Nucleus accumbens (tissue), 56 donors: Measurements from ENCODE around the gene TBC1D10A.

Experiments used
- DNase-seq, 56 donors: peaks; one replicate each; lab custom pipeline; 2025; lab: John Stamatoyannopoulos, UW

Gene TBC1D10A, protein sequence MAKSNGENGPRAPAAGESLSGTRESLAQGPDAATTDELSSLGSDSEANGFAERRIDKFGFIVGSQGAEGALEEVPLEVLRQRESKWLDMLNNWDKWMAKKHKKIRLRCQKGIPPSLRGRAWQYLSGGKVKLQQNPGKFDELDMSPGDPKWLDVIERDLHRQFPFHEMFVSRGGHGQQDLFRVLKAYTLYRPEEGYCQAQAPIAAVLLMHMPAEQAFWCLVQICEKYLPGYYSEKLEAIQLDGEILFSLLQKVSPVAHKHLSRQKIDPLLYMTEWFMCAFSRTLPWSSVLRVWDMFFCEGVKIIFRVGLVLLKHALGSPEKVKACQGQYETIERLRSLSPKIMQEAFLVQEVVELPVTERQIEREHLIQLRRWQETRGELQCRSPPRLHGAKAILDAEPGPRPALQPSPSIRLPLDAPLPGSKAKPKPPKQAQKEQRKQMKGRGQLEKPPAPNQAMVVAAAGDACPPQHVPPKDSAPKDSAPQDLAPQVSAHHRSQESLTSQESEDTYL

DNA sequence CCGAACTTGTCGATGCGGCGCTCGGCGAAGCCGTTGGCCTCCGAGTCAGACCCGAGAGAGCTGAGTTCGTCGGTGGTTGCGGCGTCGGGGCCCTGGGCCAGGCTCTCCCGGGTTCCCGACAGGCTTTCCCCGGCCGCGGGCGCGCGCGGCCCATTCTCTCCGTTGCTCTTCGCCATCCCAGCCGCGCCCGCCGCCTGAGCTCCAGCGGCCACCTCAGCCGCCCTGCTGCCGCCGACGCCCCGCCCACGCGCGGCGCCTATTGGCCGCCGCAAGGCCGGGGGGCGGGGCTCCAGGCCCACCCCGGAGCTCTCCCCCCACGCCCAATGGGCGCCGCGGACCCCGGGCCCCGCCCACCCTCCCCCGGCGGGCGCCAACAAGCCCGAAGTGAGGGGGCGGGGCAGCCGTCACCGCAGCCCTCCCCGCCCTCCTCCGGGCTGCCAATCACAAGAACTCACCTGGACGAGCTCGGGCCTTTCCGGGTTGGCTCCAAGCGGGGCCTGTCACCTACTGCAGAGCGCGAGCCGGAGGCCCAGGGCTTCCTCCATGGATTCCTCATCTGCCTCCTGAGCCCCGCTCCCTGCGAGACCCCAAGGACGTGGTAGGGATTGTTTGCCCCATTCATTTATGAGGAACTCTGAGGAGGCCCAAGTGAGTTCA lies at the start of gene TBC1D10A:
Gene TBC1D10A (minus strand): TSS at position 236 of the 657 bp plus-strand sequence. CDS start 60 bp downstream, at position 176.
- peak in 55 of 56 donors; percentile 24 to 87 (median 72) for DNase-seq

DNA sequence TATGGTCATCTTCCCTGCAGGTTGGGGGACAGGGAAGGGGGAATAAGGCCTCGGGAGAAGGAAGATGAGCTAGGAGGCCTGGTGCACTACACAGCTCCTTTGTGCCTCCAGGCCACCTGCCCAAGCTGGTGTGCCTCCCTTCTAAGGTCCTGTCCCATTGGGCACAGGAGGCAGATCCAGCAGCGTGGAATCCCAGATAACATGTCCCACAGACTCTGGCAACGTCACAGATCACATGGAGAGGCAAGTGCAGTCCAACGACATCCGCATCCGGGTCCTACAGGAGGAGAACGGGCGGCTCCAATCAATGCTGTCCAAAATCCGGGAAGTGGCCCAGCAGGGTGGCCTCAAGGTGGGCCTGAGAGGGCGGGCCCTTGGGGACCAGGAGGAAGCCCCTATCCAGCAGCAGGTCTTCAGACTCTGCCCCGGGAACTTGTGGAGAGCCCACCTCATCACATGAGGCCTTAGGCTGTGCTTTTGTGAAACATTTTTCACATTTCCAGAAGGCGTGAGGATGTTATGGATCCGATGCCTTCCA lies 48.6 kb upstream of the TBC1D10A start:
- DNase-seq: no peak

DNA sequence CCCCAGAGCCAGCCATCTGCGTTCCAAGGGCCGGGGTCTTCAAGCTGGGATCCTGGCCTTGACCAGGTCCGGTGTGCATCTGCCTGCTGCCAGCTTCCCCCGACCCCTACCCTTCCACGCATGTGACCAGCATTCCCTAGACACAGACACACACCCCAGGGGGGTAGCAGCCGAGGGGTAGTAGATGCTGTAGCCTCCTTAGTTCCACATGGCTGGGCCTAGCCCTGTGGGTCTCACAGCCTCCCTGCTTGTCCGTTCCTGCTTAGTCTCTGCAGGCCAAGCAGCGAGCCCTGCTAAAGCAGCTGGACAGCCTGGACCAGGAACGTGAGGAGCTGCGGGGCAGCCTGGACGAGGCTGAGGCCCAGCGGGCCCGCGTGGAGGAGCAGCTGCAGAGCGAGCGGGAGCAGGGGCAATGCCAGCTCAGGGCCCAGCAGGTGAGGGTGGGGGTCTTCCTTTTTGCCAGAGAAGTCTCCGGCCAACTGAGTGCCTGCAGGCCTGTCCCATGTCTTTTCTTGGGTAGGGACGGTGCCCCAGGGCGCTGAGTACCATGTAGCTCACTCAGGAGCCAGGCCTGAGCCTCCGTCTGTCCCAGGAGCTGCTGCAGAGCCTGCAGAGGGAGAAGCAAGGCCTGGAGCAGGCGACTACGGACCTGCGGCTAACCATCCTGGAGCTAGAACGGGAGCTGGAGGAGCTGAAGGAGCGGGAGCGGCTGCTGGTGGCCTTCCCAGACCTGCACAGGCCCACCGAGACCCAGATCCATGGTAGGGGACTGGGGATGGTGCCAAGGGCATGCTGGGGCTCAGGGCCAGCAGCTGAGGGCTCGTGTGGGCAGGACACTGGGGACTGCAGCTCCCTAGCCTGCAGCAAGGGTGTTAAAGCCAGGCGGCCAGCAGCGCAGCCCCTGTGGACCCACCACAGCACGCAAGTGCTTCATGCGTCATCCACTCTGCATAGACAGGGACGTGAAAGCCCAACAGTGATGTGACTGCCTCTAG lies 46.9 kb upstream of the TBC1D10A start:
- DNase-seq: peak in 6 of 56 donors; percentile 6 to 31 (median 15)

DNA sequence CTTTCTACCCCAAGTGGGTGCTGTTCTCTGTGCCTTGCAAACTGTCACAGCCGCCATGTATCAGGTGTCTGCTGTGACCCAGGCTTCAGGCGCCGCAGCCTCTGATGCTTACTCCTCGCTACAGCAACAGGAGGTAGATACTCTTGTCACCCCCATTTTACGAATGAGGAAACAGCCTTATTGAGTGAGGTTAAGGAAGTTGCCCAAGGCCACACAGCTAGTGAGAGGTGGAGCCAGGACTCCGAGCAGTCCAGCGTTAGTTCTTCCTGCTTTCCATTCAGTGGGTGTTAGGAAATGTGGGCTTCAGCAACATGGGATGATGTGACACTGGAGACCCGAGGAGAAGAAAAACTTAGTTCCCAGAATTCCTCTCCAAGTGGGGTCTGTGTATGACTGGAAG lies 46.2 kb upstream of the TBC1D10A start:
- DNase-seq: no peak

DNA sequence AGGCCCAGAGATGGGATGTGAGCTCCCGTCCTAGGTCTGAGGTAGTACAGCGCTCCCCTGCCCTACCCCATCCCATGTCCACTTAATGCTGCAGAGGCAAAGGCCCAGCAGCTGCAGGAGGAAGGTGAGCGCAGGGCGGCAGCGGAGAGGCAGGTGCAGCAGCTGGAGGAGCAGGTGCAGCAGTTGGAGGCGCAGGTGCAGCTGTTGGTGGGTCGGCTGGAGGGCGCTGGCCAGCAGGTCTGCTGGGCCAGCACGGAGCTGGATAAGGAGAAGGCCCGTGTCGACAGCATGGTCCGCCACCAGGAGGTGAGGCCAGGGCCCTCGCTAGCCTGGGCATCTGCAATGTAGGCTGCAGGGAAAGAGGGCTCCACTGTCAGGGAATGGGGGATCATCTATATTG lies 45.2 kb upstream of the TBC1D10A start:
- DNase-seq: no peak

DNA sequence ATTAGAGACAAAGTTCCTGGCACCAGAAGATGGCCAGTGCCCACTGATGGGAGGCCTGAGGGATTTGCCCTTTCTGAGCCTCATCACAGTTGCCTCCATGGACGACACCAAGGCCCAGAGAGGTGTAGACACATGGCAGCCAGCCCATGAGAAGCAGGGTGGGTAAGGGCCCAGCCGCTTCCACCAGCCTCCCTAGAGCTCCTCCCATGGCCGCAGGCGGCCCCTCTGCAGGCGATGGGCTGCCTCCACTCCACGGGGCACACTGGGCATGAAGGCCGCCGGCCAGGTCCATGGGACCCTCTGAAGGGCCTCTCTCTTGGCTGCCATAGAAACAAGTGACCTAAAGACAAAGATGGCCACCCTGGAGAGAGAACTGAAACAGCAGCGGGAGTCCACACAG lies 44.6 kb upstream of the TBC1D10A start:
- DNase-seq: no peak

DNA sequence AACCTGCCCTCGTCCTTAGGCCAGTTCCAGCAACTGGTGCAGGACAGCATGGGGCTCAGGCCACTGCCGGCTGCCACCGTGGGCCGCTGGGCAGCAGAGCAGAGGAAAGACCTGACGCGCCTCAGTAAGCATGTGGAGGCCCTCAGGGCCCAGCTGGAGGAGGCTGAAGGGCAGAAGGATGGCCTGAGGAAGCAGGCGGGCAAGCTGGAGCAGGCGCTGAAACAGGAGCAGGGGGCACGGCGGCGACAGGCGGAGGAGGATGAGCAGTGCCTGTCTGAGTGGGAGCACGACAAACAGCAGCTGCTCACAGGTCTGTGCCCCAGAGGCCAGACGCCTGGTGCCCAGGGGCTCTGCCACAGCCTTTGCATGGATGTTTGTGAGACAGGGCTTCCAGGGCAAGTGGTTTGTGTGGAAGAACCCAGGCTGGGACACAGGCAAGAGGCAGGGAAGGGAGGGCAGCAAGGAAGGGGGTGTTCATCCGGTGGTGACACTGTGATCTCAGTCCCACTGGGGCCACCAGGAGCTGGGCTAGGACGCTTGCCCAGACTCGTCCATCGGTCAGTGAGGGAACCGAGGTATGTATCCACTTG lies 44.0 kb upstream of the TBC1D10A start:
- no peak for DNase-seq

DNA sequence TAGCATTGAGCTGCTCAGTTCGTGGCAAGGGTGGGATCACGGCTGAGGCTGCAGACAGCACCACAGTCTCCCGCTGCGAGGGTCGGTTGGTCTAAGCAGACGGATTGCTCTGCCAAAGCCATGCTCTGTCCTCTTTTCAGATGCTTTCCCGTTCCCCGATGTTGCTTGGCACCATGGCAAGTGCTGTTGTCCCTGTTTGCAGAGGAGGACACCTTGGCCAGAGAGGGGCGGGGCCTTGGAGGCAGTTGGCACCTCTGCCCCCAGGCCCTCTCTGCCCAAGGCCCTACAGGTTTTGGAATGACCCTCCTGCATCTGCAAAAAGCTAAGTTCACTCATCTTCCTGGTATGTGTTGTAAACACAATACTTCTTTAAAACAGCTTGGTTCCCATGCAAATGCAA lies 41.7 kb upstream of the TBC1D10A start:
- DNase-seq: no peak

DNA sequence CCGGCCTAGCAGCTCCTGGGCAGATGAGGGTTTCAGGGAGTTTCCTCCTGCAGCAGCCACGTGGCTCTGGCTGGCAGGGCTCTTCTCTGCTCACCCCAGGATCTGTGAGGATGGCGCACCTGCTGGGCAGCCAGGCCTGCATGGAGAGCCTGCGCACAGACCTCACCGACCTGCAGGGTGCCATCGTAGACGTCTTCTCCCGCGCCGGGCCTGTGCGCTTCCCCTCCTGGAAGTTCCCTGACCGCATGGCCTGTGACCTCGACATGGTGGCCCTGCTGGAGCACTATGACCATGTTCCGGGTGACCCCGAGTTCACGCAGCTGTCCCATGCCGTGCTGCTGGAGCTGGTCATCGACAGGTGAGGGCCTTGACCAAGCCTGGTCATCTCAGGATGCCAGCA lies 39.1 kb upstream of the TBC1D10A start:
- no peak for DNase-seq

DNA sequence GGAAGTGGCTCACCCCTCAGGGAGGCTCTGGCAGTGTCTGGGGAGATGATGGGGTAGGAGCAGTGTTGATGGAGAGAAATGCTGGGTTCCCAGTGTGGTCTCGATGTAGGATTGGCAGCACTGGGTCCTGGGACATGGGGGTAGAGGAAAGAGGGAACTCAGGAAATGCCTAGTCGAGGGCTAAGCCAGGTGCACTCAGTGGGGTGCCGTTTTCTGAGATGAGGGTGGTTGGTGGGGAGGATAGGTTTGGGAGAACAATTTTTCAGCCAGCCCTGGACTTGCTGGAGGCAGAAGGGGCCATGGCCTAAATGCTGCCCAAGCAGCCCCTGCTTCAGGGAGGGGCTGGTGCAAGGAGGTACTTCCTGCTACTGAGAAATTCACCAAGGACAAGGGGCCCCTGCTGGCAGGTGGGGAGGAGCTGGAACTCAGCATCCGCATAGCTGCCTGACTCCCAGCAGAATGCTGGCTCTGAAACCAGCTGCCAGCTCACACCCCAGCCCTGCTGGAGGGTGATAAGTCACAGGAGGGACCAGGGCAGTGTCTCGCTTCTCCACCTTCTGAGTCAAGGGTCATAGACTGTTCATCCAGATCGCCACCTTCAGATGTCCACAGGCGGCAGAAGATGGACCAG lies 36.0 kb upstream of the TBC1D10A start:
- DNase-seq: no peak

DNA sequence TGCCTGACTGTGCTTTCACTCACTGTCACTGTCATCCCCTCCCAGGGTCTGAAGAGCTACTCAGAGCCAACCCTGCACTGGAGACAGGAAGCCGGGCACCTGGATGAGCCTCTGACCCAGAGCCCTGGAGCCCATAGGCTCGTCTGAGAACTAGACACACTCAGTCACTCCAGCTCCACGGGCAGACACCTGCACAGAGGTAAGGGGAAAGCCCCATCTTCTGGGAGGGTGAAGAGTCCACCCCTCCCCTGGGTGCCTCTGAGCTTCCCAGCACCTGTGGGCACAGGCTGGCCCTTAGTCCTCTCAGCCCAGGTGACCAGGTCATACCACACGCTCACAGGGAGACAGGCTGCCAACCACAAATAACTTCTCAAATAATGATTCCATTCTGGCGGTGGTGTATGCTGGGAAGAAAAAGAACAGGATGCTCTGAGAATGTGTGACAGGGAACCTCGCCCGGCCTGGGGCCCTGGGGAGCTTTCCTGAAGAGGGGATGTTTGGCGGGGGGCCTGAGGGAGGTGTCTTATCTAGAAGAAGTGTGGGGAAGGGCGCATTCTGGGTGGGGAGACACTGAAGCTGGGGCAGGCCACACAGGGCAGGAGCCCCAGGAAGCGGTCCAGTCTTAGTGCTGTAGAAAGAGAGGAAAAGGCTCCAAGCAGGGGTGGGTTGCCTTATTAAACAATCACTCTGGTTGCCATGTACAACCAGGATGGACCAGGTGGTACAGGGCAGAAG lies 35.3 kb upstream of the TBC1D10A start:
- no peak for DNase-seq

DNA sequence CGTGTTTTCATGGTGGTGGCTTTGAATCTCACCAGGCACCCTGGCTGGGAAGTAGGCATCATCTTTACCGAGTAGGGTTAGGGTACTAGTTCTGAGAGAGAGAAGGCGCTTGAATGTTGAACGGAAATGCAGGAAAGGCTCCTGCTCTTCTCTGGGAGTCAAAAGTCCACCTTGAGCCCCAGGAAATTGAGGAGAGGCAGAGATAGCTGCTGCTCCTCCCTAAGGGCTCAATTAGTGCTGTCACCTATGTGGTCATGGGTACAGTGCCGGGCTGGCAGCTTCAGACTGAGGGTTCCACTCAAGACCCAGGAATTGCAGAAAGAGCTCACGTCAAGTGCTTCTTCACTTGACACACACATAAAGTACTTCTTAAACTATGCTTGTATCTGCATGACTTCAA lies 31.8 kb upstream of the TBC1D10A start:
- DNase-seq: no peak

DNA sequence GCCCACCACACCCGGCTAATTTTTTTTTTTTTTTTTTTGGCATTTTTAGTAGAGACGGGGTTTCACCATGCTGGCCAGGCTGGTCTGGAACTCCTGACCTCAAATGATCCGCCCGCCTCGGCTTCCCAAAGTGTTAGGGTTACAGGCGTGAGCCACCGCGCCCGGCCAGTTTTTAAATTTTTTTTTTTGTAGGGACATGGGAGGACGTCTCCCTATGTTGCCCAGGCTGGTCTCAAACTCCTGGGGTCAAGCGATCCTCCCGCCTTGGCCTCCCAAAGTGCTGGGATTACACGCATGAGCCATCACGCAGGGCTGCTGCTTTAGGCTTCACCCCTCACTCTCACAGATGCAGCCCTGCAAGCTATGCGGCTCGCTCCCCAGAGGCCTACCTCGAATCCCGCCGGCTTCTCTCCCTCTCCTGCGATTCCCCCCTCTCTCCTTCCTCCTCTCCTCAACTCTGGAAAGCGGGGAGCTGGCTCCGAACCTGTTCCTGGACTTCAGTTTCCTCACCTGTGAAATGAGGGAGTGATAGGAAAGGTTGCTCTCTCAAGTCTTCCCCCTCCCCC lies 31.0 kb upstream of the TBC1D10A start:
- no peak for DNase-seq

DNA sequence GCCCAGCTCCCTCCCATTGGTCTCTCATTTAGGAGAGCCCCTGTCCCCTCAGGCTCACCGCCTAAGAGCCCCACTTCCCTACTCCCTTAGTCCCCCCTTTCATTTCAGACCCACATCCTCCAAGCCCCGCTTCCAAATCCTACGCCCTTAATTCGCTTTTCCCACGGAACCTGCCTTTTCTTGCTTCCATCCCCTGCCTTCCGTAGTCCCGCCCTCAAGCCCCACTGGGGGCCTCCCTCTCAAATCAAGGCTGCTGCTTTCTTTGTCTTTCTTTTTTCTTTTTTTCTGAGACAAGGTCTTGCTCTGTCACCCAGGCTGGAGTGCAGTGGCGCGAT lies 30.5 kb upstream of the TBC1D10A start:
- DNase-seq: peak in 3 of 56 donors; percentile 42 to 54 (median 52)

DNA sequence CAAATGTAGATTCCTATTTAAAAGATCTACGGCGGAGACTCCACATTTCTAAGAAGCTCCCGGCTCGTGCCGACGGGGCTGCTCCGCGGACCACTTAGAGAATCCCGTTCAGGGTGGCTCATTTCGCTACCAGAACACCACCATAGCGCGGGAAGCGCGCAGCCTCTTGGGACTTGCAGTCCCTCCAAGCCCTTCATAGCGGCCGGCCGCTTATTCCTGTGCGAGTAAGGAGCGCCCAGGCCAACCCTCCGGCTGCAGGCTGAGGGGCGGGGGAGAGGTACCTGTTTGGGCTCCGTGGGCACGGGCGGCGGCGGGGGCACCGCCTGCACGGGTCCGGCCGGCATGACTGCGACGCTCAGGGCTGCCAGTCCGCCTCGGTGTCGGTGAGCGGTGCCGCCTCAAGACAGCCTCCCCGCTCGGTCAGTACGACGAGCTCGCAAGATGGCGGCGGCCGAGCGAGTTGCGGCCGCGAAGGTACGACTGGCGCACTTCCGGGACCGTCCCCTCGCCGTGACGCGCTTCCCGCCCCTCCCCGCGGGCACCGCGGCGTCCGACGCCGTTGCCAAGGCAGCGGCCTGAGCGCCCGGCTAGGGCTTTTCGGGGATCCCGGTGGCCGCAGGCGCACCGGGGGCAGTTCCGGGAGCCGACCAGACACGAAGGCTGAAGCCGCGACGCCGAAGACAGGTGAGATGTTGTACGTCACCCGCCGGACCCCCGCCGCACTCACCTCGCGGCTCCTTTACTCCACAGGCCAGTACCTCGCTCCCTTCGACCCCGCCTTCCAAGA lies 29.9 kb upstream of the TBC1D10A start, which contains the start of the genes CCDC157 and SF3A1:
Gene CCDC157 (plus strand): TSS at position 559 of the 787 bp plus-strand sequence. CDS start 8,994 bp downstream, outside the sequence.
Gene SF3A1 (minus strand): TSS at position 446 of the 787 bp plus-strand sequence. CDS start 102 bp downstream, at position 344.
- peak in 55 of 56 donors; percentile 46 to 92 (median 86) for DNase-seq

DNA sequence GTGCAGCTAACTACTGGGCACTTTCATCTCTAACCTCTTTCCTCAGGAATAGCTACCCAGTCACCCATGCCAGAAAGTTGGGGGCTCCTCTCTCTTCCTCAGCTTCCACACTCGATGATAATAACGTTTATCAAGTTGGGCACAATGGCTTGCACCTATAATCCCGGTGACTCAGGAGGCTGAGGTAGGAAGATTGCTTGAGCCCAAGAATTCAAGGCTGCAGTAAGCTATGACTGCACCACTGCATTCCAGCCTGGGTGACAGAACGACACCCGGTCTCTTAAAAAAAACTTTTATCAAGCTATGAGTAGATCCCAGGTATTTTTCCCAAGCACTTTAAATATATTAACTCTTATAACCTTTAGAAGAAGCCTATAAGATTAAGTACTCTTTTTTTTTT lies 27.9 kb upstream of the TBC1D10A start:
- no peak for DNase-seq

DNA sequence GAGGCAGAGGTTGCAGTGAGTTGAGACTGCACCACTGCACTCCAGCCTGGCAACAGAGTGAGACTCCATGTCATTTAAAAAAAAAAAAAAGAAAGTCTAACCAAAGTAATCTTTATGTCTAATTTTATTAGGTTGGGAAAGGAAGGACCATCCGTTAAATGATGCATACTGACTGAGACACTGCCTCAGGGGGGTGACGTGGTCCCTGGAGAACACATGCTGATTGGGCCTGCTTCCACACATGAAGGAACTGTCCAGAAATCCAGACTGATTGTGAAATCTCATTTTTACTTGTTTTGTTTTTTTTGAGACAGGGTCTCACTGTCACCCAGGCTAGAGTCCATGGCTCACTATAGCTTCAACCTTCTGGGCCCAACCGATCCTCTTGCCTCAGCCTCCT lies 24.5 kb upstream of the TBC1D10A start:
- DNase-seq: no peak
